DMS79 (cell line): ENCODE measurements around the gene ERCC6L.

Source experiments
- DNase-seq: peaks from one replicate; lab custom pipeline; 2025; lab: John Stamatoyannopoulos, UW

ERCC6L gene

DNA sequence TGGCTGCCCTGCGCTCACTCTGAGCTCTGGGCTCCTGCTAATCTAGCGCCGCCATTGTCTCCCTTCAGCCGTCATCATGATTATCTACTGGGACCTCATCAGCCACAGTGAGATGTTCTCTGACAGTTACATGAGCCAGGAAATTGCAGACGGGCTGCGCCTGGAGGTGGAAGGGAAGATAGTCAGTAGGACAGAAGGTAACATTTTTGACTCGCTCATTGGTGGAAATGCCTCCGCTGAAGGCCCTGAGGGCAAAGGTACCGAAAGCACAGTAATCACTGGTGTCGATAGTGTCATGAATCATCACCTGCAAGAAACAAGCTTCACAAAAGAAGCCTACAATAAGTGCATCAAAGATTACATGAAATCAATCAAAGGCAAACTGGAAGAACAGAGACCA lies 79.1 kb downstream of the ERCC6L start:
- DNase-seq = no peak

DNA sequence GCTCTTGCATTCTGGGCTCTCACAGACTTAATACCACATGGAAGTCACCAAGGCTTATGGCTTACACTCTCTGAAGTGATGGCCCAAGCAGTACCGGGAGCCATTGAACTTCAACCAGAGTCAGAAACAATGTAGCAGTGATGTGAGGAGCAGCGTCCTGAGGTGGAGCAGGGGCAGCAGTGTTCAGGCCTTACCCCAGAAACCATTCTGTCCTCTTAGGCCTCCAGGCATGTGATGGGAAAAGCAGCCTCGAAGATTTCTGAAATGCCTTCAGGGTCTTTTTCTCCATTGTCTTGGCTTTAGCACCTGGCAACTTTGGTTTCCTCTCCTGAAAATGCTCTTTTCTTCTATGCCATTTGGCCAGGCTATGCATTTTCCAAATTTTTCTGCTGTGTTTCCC lies 80.1 kb downstream of the ERCC6L start:
- no peak for DNase-seq
